ENCODE data around the gene MECP2. TPM values are rescaled to one million over a fixed set of nuclear protein-coding genes. Genes with fewer than 3 reads are reported as not detected.

The MECP2 gene
- total RNA-seq, 2 experiments from 2014 or later, result 63.7 to 65.1 TPM

- H3K4me1 Mint-ChIP-seq (ENCODE audit: low read depth), result peaks cover 18% of the 10 kb centered on the region
- peak; percentile 88 for TF ChIP-seq CTCF (IDR thresholded peaks at IDR 0.05)
- peak; percentile 50 for DNase-seq
- POLR2A ChIA-PET, result interaction anchor here (0.8 to 2.9 kb wide), 4 partner anchors 9 to 36 kb away, joined by 3 to 11 read pairs (median 5); no protein-coding TSS in a partner anchor
- peak; percentile 88 for ATAC-seq
- no peak overlapping the region for H3K4me3 Mint-ChIP-seq
- intact Hi-C loops (cut with micrococcal nuclease), result no loop called here
- peak overlapping the region; percentile 46 for H3K27ac Mint-ChIP-seq
- CTCF ChIA-PET, result interaction anchor here (0.6 to 2.0 kb wide), 21 partner anchors 8 to 365 kb away, joined by 3 to 13 read pairs (median 3); partner anchors contain the start of gene EMD
- H3K36me3 Mint-ChIP-seq (ENCODE audit: low read depth), result peaks cover 40% of the 10 kb centered on the region
- no peaks in the 10 kb centered on the region for H3K27me3 Mint-ChIP-seq
- H3K9me3 Mint-ChIP-seq, result no peaks in the 10 kb centered on the region
These were observed 83.7 kb downstream of the MECP2 start for GRCh38 chrX:154013614-154014360.

- Mint-ChIP-seq H3K27ac (no peak overlapping the region), H3K9me3 (no peaks in the 10 kb centered on the region), H3K27me3 (no peaks in the 10 kb centered on the region), H3K4me1 (ENCODE audit: low read depth) (peaks cover 20% of the 10 kb centered on the region), H3K36me3 (ENCODE audit: low read depth) (peaks cover 37% of the 10 kb centered on the region), H3K4me3 (no peak overlapping the region)
- TF ChIP-seq CTCF (IDR thresholded peaks at IDR 0.05), result no peak
- ATAC-seq (no peak), DNase-seq (no peak)
- POLR2A ChIA-PET, result interaction anchor here (0.7 to 2.9 kb wide), 4 partner anchors 8 to 41 kb away, joined by 3 to 11 read pairs (median 5); partner anchors contain the start of gene HCFC1
- intact Hi-C loops (cut with micrococcal nuclease), result no loop called here
- CTCF ChIA-PET, result interaction anchor here (0.8 to 2.0 kb wide), 13 partner anchors 9 to 42 kb away, joined by 3 to 13 read pairs (median 4); no protein-coding TSS in a partner anchor
These were observed 84.5 kb downstream of the MECP2 start for GRCh38 chrX:154013001-154013421.

GRCh38 chrX:154012336-154012991 lies 85.1 kb downstream of the MECP2 start:
- no peaks in the 10 kb centered on the region for H3K9me3 Mint-ChIP-seq
- DNase-seq (no peak), ATAC-seq (no peak)
- ChIA-PET CTCF (interaction anchor here (0.8 to 2.0 kb wide), 8 partner anchors 8 to 42 kb away, joined by 3 to 13 read pairs (median 6); no protein-coding TSS in a partner anchor), POLR2A (interaction anchor here (0.7 to 2.9 kb wide), 3 partner anchors 8 to 41 kb away, joined by 3 to 11 read pairs (median 3); partner anchors contain the start of gene HCFC1)
- peaks cover 21% of the 10 kb centered on the region for H3K4me1 Mint-ChIP-seq (ENCODE audit: low read depth)
- no peak for TF ChIP-seq CTCF (IDR thresholded peaks at IDR 0.05)
- H3K36me3 Mint-ChIP-seq (ENCODE audit: low read depth), result peaks cover 38% of the 10 kb centered on the region
- no peaks in the 10 kb centered on the region for H3K27me3 Mint-ChIP-seq
- intact Hi-C loops (cut with micrococcal nuclease), result no loop called here
- H3K27ac Mint-ChIP-seq, result no peak overlapping the region
- no peak overlapping the region for H3K4me3 Mint-ChIP-seq

- H3K9me3 Mint-ChIP-seq, result no peaks in the 10 kb centered on the region
- peaks cover 21% of the 10 kb centered on the region for H3K4me1 Mint-ChIP-seq (ENCODE audit: low read depth)
- DNase-seq (no peak), ATAC-seq (no peak)
- intact Hi-C loops (cut with micrococcal nuclease), result no loop called here
- ChIA-PET CTCF (no interaction called here), POLR2A (interaction anchor here (0.8 to 2.9 kb wide), 2 partner anchors 7 to 9 kb away, joined by 3 to 11 read pairs; no protein-coding TSS in a partner anchor)
- H3K36me3 Mint-ChIP-seq (ENCODE audit: low read depth), result peaks cover 42% of the 10 kb centered on the region
- TF ChIP-seq CTCF (IDR thresholded peaks at IDR 0.05), result no peak
- H3K27me3 Mint-ChIP-seq, result no peaks in the 10 kb centered on the region
- no peak overlapping the region for H3K4me3 Mint-ChIP-seq
- H3K27ac Mint-ChIP-seq, result peak overlapping the region; percentile 20
These were observed 85.9 kb downstream of the MECP2 start for GRCh38 chrX:154011376-154012335.
